HG02938 (cell line): ENCODE results near the gene SLC9A8.

Experiments
- ATAC-seq: cut with Tn5 transposase; IDR thresholded peaks from one replicate; pipeline ENCODE4 v1.9.1; 2021; ENCODE audit warnings: mild to moderate bottlenecking, moderate library complexity; ENCODE audit not compliant: unreplicated experiment

The SLC9A8 gene

GRCh38 chr20:49786668-49787370 lies 25.8 kb upstream of the SLC9A8 start:
- no peak for ATAC-seq

GRCh38 chr20:49787371-49788357 lies 25.0 kb upstream of the SLC9A8 start:
- ATAC-seq = no peak

DNA sequence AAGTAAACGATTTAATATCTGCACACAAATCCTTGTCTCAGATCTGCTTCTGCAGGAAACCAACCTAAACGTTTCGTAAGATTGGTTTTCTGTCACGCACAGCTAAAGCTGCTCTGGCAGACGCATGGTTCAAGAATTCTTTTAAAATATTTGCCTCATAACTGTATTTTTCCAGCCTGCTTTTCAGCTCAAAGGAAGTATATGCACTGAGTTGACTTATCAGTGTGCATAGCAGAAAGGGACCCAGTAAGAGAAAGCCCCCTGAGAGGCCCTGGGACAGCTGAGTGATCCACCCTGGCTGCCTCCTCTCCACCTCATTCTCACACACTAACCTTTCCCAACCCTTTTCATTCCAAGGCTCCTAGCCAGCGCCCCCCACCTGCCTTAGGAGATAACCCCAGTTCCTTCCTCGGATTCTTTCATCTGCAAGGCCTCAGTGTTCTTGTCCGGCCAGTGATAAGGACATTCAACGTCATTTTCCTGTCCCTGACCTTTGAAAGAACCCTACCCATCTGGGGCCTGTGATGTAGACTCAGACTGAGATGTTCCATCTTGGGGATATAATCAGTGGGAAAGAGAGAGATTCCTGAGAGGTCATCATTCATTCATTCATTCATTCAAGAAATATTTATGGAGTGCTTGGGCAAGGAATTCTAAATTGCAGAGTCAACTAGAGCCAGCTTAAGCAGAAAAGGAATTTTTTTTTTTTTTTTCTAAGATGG lies 22.4 kb upstream of the SLC9A8 start:
- ATAC-seq = no peak

GRCh38 chr20:49791165-49791564 lies 21.5 kb upstream of the SLC9A8 start:
- no peak for ATAC-seq

DNA sequence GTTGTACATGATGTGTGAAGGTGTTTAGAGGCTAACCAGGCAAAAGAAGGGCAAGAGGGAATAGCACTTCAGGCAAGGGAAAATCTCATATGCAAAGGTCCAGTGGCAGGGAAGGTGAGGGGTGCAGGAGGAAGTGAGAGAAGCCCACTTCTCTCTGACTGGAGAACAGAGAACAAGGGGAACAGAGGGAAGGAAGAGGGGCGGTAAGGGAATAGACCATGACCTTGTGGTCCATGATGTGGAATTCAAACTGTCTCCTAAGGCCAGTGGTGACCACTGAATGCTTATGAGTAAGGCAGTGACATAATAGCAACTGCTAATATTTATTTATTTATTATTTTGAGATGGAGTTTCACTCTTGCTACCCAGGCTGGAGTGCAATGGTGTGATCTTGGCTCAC lies 20.6 kb upstream of the SLC9A8 start:
- no peak for ATAC-seq

GRCh38 chr20:49792611-49793010 lies 20.0 kb upstream of the SLC9A8 start:
- ATAC-seq = no peak

DNA sequence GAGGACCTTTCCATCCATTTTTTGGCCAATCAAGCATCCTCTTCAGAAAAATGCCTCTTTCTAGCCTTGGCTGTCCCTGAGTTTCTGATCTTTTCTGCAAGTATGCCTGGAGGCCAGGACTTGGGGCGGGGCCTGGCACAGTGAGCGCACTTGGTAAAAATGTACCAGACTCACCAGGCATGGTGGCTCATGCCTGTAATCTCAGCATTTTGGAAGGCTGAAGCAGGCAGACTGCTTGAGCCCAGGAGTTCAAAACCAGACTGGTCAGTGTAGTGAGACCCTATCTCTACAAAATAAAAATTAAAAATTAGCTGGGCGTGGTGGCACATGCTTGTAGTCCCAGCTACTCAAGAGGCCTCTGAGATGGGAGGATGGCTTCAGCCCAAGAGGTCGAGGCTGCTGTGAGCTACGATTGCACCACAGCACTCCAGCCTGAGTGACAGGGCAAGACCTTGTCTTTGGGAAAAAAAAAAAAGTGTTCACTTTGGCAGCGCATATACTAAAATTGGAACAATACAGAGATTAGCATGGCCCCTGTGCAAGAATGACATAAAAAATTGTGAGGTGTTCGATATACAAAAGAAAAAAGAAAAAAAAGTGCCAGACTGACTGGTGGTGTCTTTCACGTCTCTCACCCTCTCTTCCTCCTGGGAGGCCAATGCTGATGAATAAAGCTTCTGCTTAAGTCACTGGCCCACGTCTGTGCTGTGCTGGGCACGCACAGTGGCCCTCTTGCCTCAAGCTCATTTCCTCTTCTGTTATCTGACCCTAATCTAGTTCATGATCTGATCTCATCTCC lies 18.1 kb upstream of the SLC9A8 start:
- no peak for ATAC-seq

GRCh38 chr20:49795135-49795424 lies 17.5 kb upstream of the SLC9A8 start:
- no peak for ATAC-seq

GRCh38 chr20:49796600-49797343 lies 15.9 kb upstream of the SLC9A8 start:
- ATAC-seq = no peak

DNA sequence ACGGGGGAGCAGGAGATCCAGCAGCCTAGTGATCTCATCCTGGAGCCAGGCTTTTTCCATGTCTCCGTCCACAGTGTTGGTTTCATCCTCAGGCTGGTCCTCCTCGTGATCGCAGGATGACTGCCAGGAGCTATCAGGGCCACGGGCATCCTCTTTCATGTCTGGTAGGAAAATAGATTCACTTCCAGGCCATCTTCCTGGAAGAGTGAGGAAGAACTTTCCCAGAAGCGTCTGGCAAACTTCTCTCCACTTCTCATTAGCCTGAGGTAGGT lies 15.3 kb upstream of the SLC9A8 start:
- no peak for ATAC-seq

DNA sequence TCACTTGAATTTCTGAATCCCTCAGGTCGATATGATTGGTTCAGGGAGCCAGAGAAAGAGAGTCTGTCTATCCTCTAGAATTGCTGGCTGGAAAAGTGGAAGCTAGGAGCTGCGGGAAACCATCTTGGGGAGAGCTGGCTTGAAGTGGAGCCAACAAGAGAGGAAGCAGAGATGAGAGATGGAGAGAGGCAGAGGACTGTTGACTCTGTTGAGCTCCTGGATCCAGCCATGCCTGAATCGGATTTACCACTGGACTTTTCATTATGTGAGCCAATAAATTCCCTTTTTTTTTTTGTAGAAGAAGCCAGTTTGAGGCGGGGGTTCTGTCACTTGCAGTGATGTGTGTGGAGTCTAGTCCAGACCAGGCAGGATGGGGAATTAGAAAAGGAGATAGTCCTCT lies 13.9 kb upstream of the SLC9A8 start:
- no peak for ATAC-seq

GRCh38 chr20:49799698-49800097 lies 12.9 kb upstream of the SLC9A8 start:
- ATAC-seq = no peak

DNA sequence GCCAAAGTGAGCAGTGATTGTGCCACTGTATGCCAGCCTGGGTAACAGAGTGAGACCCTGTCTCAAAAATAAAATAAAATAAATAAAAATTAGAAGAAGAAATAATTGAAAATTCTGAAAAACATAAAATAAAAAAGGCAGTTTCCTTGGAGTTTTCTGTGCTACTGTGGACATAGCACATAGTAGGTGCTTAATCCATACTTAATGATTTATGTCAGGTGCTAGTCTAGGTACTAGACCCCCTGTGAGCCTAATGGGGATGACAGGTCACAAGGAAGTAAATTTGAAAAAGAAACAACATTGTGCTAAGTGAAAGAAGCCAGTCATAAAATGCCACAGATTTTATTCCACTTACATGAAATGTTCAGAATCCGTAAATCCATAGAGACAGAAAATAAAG lies 9.2 kb upstream of the SLC9A8 start:
- no peak for ATAC-seq

DNA sequence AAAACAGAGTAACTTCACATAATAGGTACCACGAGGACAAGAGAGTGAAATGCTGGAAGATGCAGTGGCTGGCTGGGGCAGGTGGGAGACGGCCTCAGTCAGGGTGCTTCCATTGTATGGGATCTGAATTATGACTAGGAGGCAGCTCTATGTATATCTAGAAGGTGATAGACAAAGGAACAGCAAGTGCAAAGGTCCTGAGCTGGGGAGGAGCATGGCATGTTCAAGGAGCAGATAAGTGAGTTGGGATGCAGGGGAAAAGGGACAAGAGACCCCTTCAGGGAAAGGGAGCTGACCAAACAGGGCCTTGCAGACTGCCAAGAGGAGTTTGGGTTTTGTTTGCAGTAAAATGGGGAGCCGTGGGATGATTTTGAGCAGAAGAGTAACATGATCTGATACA lies 8.3 kb upstream of the SLC9A8 start:
- ATAC-seq = no peak

- ATAC-seq = peak; percentile 48
Observed at GRCh38 chr20:49805224-49805876, 7.3 kb upstream of the SLC9A8 start.

DNA sequence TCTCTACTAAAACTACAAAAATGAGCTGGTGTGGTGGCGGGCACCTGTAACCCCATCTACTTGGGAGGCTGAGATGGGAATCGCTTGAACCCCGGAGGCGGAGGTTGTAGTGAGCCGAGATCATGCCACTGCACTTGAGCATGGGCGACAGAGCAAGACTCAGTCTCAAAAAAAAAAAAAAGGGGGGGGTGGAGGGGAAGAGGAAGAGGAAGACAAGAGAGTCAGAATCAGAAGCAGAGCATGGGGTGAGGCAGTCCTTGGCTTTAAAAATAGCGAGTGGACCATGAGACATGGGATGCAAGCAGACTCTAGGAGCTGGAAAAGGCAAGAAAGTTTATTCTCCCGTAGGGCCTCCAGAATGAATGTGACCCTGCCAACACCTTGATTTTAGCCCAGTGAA lies 3.9 kb upstream of the SLC9A8 start:
- no peak for ATAC-seq

- no peak for ATAC-seq
Observed at GRCh38 chr20:49809803-49810359, 2.7 kb upstream of the SLC9A8 start.

- no peak for ATAC-seq
Observed at GRCh38 chr20:49810491-49811190, 2.0 kb upstream of the SLC9A8 start.
